PC-3 (cell line): Measurements from ENCODE around the gene IRX1. TPM values are rescaled to one million over a fixed set of nuclear protein-coding genes. Genes with fewer than 3 reads are reported as not detected.

Source experiments
- ATAC-seq: fragments of 200-7000 bp; cut with Tn5 transposase; 2 replicates; pipeline ENCODE4 v1.9.1; 2020; ENCODE audit warnings: mild to moderate bottlenecking, moderate library complexity
- BruUV-seq: library from RNA; stranded (reverse); fragments of 400-500 nt; replicated peaks from 2 replicates; lab custom pipeline; 2021; lab: Mats Ljungman, UMichigan
- CTCF ChIA-PET: fragments of 300-600 bp; sonication (Branson Sonifier 250); formaldehyde crosslinking; loops from one replicate; lab custom pipeline; 2022; ENCODE audit warnings: antibody characterized with exemption; lab: Charles Lee
- POLR2A ChIA-PET: fragments of 300-600 bp; sonication (Branson Sonifier 250); formaldehyde crosslinking; loops from one replicate; lab custom pipeline; 2022; ENCODE audit warnings: antibody characterized with exemption; ENCODE audit not compliant: unreplicated experiment; lab: Charles Lee
- DNase-seq: peaks from one replicate; pipeline ENCODE4 v3.0.0-alpha.2; 2015
- H2AFZ ChIP-seq: fragments of 300-600 bp; sonication (generic); 2 replicates; pipeline ENCODE4 v1.6.0; 2016; ENCODE audit warnings: antibody characterized with exemption, low read length
- H3F3A ChIP-seq: fragments of 300-600 bp; sonication (generic); one replicate; pipeline ENCODE4 v1.6.0; 2017; ENCODE audit warnings: antibody characterized with exemption, low read length, control low read depth, mild to moderate bottlenecking; ENCODE audit not compliant: unreplicated experiment
- H3K27ac ChIP-seq: fragments of 300-600 bp; sonication (generic); 2 replicates; pipeline ENCODE4 v1.5.1; 2016; ENCODE audit warnings: mild to moderate bottlenecking, low read length
- H3K27me3 ChIP-seq: fragments of 300-600 bp; sonication (generic); 2 replicates; pipeline ENCODE4 v1.6.1; 2016; ENCODE audit warnings: low read length, mixed read lengths
- H3K36me3 ChIP-seq: fragments of 300-600 bp; sonication (generic); 2 replicates; pipeline ENCODE4 v1.6.1; 2016; ENCODE audit warnings: low read depth, mixed run types, low read length, mixed read lengths
- H3K4me1 ChIP-seq: fragments of 300-600 bp; sonication (generic); 2 replicates; pipeline ENCODE4 v1.5.1; 2016; ENCODE audit warnings: low read length; ENCODE audit not compliant: insufficient read depth
- H3K4me2 ChIP-seq: fragments of 300-600 bp; sonication (generic); 2 replicates; pipeline ENCODE4 v1.6.0; 2016; ENCODE audit warnings: low read length
- H3K4me3 ChIP-seq: fragments of 300-600 bp; sonication (generic); 2 replicates; pipeline ENCODE4 v1.5.1; 2016; ENCODE audit warnings: mild to moderate bottlenecking, low read length, mixed read lengths
- H3K79me2 ChIP-seq: fragments of 300-600 bp; sonication (generic); 2 replicates; pipeline ENCODE4 v1.6.1; 2017; ENCODE audit warnings: low read length, mixed read lengths
- H3K9ac ChIP-seq: fragments of 300-600 bp; sonication (generic); 2 replicates; pipeline ENCODE4 v1.6.0; 2016; ENCODE audit warnings: mild to moderate bottlenecking, low read length
- H3K9me2 ChIP-seq: fragments of 300-600 bp; sonication (generic); replicated peaks from 2 replicates; pipeline ENCODE4 v1.6.1; 2016; ENCODE audit warnings: mixed run types, low read length, mixed read lengths
- H3K9me3 ChIP-seq: fragments of 300-600 bp; sonication (generic); 2 replicates; pipeline ENCODE4 v1.6.1; 2016; ENCODE audit warnings: low read length, mixed read lengths
- H4K20me1 ChIP-seq: fragments of 300-600 bp; sonication (generic); 2 replicates; pipeline ENCODE4 v1.6.1; 2016; ENCODE audit warnings: low read length, mixed read lengths
- EZH2 ChIP-seq: fragments of 300-600 bp; sonication (generic); IDR thresholded peaks from one replicate; pipeline ENCODE4 v1.6.1; 2017; ENCODE audit warnings: antibody characterized with exemption, mild to moderate bottlenecking, low read length; ENCODE audit not compliant: unreplicated experiment
- EZH2phosphoT487 ChIP-seq: fragments of 300-600 bp; sonication (generic); IDR thresholded peaks from 2 replicates; pipeline ENCODE4 v1.6.1; 2018; ENCODE audit warnings: mild to moderate bottlenecking, antibody characterized with exemption, low read length, borderline replicate concordance
- intact Hi-C: fragments of 100-400 bp; cut with micrococcal nuclease; formaldehyde crosslinking; loops from 2 replicates; pipeline ENCODE4 v1.9.0; 2023
- total RNA-seq: library from RNA; depleted of rRNA; stranded (reverse); fragments of >200 nt; gene quantifications from 2 replicates; pipeline ENCODE4 v1.2.3, GENCODE V29; 2014
- TF ChIP-seq, protein P1 (sequence below): fragments of 300-600 bp; sonication (generic); conservative IDR thresholded peaks from 2 replicates; pipeline ENCODE4 v1.5.1; 2017; ENCODE audit warnings: antibody characterized with exemption, low read depth, mild to moderate bottlenecking, low read length

Gene IRX1
- total RNA-seq, 1 experiment from 2014 or later = not detected

DNA sequence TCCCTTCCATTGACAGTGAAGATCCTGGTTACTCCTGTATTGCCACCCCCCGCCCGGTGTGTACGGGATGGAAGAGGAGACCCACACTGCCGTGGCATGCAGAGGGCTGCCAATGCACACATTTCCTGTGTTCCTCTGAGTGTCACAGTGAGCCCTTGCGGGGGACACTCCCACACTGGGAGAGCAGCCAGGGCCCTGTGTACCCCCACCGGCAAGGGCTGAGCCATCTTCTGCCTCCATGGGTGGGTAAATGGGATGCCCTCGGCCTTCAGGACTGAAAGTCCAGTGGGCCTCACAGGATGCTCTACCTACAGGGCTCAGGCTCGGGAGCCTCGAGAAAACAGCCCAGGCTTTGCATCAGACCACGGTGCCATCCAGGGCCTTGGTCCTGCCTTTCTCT, 18.1 kb downstream of the IRX1 start:
- DNase-seq (no peak), ATAC-seq (no peak)
- H3K4me1 ChIP-seq = no peaks in the 10 kb centered on the region
- 0 out of 2 replicates have a peak, but pooled peaks cover 10% of the 10 kb centered on the region for H3K9me3 ChIP-seq
- no peak overlapping the region for H3K4me3 ChIP-seq
- H3K27me3 ChIP-seq = no peaks in the 10 kb centered on the region
- H3K4me2 ChIP-seq = no peak overlapping the region
- H3K79me2 ChIP-seq = no peaks in the 10 kb centered on the region
- no peak overlapping the region for H3K27ac ChIP-seq
- no peak overlapping the region for H3K9ac ChIP-seq
- H2AFZ ChIP-seq = no peak overlapping the region
- no TSS peak for BruUV-seq
- ChIA-PET CTCF (no interaction called here), POLR2A (no interaction called here)
- H4K20me1 ChIP-seq = no peaks in the 10 kb centered on the region
- no peaks in the 10 kb centered on the region for H3F3A ChIP-seq
- no peaks in the 10 kb centered on the region for H3K36me3 ChIP-seq
- intact Hi-C loops = no loop called here
- H3K9me2 ChIP-seq = no peaks in the 10 kb centered on the region
- no peak for TF ChIP-seq EZH2

DNA sequence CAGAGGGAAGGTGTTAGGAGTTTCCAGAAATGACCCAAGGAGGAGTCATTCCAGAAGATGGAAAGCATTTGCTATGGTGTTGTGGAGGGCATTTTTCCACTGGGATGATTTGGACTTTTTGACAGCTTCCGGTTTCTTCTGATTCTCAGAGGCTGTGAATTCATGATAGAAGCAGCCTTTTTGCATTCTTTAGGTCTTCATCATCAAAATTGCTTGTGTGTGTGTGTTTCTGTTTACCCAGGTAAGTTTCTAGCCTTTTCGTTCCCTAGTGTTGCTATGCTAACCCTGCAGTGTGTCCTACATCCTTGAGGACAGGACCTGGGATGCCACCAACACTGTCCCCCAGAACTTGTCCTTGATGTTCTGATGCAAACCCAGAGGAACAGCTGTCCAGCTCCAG, 19.6 kb downstream of the IRX1 start:
- H3K9me2 ChIP-seq = no peaks in the 10 kb centered on the region
- no peak overlapping the region for H2AFZ ChIP-seq
- no peaks in the 10 kb centered on the region for H3K27me3 ChIP-seq
- no peak for DNase-seq
- POLR2A ChIA-PET = no interaction called here
- H3K79me2 ChIP-seq = no peaks in the 10 kb centered on the region
- no peak for ATAC-seq
- H3K9me3 ChIP-seq = peaks cover 7% of the 10 kb centered on the region; the same call in 1 of the 2 replicates
- H3F3A ChIP-seq = no peaks in the 10 kb centered on the region
- no peak overlapping the region for H3K4me2 ChIP-seq
- no peak overlapping the region for H3K9ac ChIP-seq
- no TSS peak for BruUV-seq
- no peaks in the 10 kb centered on the region for H3K4me1 ChIP-seq
- no peaks in the 10 kb centered on the region for H3K36me3 ChIP-seq
- H3K4me3 ChIP-seq = no peak overlapping the region
- no peak for TF ChIP-seq EZH2
- no peak for TF ChIP-seq EZH2phosphoT487
- TF ChIP-seq, protein P1, sequence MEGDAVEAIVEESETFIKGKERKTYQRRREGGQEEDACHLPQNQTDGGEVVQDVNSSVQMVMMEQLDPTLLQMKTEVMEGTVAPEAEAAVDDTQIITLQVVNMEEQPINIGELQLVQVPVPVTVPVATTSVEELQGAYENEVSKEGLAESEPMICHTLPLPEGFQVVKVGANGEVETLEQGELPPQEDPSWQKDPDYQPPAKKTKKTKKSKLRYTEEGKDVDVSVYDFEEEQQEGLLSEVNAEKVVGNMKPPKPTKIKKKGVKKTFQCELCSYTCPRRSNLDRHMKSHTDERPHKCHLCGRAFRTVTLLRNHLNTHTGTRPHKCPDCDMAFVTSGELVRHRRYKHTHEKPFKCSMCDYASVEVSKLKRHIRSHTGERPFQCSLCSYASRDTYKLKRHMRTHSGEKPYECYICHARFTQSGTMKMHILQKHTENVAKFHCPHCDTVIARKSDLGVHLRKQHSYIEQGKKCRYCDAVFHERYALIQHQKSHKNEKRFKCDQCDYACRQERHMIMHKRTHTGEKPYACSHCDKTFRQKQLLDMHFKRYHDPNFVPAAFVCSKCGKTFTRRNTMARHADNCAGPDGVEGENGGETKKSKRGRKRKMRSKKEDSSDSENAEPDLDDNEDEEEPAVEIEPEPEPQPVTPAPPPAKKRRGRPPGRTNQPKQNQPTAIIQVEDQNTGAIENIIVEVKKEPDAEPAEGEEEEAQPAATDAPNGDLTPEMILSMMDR = no peak
- no peaks in the 10 kb centered on the region for H4K20me1 ChIP-seq
- CTCF ChIA-PET = no interaction called here
- intact Hi-C loops = no loop called here
- H3K27ac ChIP-seq = no peak overlapping the region

DNA sequence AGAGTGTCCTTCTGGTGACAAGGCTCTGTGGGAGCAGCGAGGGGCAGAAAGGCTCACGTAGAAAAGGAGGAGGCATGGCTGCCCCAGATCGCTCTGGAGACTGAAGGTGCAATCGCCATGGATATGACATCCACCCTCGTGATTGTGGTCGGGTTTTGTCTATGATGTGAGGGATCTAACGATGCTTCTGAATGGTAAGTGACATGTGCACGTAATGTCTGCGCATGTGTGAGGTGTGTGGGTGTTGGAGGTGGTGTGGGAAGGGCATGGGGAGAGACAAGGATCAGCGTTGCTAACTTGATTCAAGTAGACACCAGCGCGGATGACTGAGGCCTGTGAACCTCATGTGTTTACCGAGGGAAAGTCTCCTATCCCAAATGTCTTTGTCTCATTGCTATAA, 20.2 kb downstream of the IRX1 start:
- H3K36me3 ChIP-seq = no peaks in the 10 kb centered on the region
- CTCF ChIA-PET = no interaction called here
- DNase-seq = no peak
- no peaks in the 10 kb centered on the region for H3K9me2 ChIP-seq
- no peak overlapping the region for H3K9ac ChIP-seq
- H3K4me3 ChIP-seq = no peak overlapping the region
- H3K4me2 ChIP-seq = no peak overlapping the region
- H3K27me3 ChIP-seq = no peaks in the 10 kb centered on the region
- H3F3A ChIP-seq = no peaks in the 10 kb centered on the region
- no peak overlapping the region for H3K27ac ChIP-seq
- H2AFZ ChIP-seq = no peak overlapping the region
- intact Hi-C loops = no loop called here
- TF ChIP-seq EZH2phosphoT487 = no peak
- TF ChIP-seq, protein P1 = no peak
- TF ChIP-seq EZH2 = no peak
- peaks cover 9% of the 10 kb centered on the region; the same call in 1 of the 2 replicates for H3K9me3 ChIP-seq
- no peak for ATAC-seq
- H4K20me1 ChIP-seq = no peaks in the 10 kb centered on the region
- POLR2A ChIA-PET = no interaction called here
- no peaks in the 10 kb centered on the region for H3K79me2 ChIP-seq
- H3K4me1 ChIP-seq = no peaks in the 10 kb centered on the region
- no TSS peak for BruUV-seq
